Measurements from ENCODE around the gene IL21R.

- no peak for TF ChIP-seq EZH2 (IDR thresholded peaks at IDR 0.05; ENCODE audit: borderline replicate concordance, low read length)
- TF ChIP-seq CTCF (conservative IDR thresholded peaks at IDR 0.05 in 1 of 2, IDR thresholded peaks at IDR 0.05 in 1 of 2; ENCODE audit: extremely low read depth in 1 of 2, insufficient read depth in 1 of 2, low read depth in 1 of 2, low read length in 2 of 2): no peak
These were observed 31.7 kb upstream of the IL21R start for GRCh38 chr16:27370318-27370717.

Data from mammary epithelial cell (primary cell).